Retinal pigment epithelial cell (primary cell): Measurements from ENCODE around the gene ROGDI.

Source experiments
- DNase-seq: peaks from one replicate; pipeline ENCODE4 v3.0.0-alpha.2; 2010; ENCODE audit warnings: low read depth
- H3K4me3 ChIP-seq: 2 replicates; pipeline ENCODE4 v1.5.1; 2011; ENCODE audit warnings: mild to moderate bottlenecking, low read length, control low read depth, moderate library complexity
- TF ChIP-seq, protein P1 (sequence below): conservative IDR thresholded peaks from 2 replicates; pipeline ENCODE4 v1.5.1; 2011; ENCODE audit warnings: low read depth, low read length, control low read depth, inconsistent platforms

Gene ROGDI

DNA sequence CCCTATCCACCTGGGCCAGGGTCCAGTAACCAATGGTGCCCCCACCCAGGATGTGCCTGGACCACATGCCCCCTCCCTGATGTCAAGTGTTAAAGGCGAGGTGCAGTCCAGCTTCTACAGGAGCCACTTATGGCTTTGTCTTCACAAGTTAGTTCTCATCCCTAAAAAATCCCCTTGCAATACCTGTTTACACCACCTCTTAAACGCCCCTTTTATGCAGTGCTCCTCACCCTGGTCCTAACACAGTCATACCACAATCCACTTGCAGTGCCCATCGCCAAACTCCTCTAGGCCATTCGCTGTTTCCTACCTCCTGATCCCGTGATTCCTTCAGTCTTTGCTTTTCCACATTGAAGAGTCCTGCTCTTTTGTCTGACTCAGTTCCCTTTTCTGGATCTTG is 37.5 kb upstream of the ROGDI start:
- DNase-seq = no peak
- no peak overlapping the region for H3K4me3 ChIP-seq
- TF ChIP-seq, protein P1, sequence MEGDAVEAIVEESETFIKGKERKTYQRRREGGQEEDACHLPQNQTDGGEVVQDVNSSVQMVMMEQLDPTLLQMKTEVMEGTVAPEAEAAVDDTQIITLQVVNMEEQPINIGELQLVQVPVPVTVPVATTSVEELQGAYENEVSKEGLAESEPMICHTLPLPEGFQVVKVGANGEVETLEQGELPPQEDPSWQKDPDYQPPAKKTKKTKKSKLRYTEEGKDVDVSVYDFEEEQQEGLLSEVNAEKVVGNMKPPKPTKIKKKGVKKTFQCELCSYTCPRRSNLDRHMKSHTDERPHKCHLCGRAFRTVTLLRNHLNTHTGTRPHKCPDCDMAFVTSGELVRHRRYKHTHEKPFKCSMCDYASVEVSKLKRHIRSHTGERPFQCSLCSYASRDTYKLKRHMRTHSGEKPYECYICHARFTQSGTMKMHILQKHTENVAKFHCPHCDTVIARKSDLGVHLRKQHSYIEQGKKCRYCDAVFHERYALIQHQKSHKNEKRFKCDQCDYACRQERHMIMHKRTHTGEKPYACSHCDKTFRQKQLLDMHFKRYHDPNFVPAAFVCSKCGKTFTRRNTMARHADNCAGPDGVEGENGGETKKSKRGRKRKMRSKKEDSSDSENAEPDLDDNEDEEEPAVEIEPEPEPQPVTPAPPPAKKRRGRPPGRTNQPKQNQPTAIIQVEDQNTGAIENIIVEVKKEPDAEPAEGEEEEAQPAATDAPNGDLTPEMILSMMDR = no peak

DNA sequence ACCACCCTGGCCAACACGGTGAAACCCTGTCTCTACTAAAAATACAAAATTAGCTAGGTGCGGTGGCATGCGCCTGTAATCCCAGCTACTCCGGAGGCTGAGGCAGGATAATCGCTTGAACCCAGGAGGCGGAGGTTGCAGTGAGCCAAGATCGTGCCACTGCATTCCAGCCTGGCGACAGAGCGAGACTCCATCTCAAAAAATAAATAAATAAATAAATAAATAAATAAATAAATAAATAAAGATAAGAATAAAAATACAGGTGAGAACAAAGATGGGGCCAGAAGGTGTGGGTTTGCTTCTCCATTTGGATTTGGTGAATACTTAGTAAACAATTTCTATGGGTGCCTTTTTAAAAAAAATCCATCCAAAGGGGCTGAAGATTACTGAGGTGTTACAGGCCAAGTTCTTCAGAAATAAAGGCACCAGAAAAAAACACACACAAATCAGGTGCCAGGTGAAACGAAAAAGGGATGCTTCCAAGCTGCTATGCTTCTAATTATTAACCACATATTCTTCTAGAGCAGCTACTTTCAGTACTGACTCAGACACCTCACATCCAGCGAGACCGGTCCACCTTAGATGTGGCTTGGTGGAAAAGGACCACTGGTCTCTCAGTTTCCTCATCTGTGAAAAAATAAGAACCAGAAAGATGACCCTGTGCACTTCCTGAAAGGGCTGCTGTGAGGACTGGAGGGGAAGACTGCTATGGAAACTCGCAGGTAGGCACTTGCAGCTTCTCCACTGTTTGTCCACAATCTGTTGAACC is 35.5 kb upstream of the ROGDI start:
- no peak for DNase-seq
- TF ChIP-seq, protein P1 = no peak
- no peak overlapping the region for H3K4me3 ChIP-seq

DNA sequence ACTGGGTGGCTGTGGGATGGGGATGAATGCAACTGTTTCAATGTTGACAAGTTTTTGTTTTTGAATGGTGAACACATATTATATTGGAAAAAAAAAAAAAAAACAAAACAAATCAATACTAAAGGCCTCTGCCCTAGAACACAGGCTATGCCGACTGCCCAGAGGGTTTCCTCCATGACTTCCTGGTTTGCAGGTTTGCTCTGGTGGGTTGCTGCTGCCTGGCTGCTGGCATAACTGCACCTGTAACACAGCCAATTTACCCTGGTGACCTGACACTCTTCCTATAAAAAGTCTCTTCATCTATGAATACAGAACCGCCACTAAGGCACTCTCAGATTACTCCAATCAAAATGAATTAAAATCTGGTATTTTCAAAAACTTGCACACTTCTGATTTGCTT is 34.3 kb upstream of the ROGDI start:
- no peak for DNase-seq
- TF ChIP-seq, protein P1 = no peak

DNA sequence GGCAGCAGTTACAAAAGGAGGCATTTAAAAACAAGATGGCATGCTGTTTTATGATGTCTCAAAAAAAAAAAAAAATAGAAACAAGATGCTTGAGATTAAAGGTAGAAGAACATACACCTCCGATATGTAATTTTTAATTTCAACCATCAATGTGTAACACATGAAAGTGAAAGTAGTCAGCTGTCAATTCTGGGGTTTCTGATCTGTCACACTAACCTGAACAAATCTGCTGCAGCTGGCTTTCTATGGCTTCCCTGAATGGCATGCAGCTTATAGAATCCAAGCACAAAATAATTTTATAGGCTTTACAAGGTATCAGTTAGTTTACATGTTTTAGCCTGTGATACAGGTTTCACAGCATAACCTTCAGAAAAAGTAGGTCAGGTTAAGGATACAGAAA is 31.2 kb upstream of the ROGDI start:
- H3K4me3 ChIP-seq = no peak overlapping the region
- no peak for DNase-seq
- TF ChIP-seq, protein P1 = no peak

More for the DNA sequence above, 34.3 kb upstream of the ROGDI start:
- H3K4me3 ChIP-seq = no peak overlapping the region

DNA sequence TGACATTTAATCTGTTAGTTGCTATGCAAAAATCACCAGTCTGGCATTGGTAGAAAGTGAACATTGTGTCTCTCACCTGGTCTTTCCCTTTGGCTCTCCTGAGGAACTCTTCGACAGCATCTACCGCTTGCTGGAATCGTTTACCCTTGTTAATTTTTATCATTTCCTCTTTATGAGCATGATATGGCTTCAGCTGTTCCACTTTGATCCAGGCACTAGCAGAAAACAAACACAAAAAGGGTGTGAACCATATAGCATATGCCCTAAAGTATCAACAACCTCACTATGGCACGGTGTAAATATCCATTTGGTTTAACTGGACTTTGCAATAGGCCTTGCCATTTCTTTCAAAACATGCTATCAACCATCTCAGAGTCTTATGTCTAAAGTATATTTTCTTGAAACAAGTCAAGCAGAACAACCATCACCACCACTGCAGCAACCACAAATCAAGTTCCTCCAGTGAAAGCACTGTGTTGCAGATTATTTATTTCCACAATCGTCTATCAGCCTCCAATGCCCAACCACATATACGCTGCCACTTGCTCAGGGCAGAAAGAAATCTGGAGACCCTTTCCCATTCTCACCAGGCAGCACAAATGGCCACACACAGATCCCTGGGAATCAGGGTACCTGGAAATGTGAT is 30.4 kb upstream of the ROGDI start:
- no peak overlapping the region for H3K4me3 ChIP-seq
- TF ChIP-seq, protein P1 = no peak
- DNase-seq = no peak

DNA sequence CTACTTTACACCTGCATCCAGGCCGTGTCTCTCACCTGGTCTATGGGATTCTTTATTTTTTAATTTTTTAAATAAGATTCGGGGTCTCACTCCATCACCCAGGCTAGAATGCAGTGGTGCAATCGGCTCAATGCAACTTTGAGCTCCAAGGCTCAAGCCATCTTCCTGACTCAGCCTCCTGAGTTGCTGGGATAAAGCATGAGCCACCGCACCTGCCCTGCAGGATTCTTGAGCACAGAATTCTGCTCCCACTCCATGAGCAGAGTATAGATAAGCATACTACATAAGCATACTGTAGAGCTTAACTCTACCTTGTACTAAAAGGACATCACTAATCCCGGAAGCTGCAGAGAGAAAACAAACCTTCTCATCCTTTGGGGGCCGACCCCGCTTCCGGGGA is 29.2 kb upstream of the ROGDI start:
- DNase-seq = no peak
- TF ChIP-seq, protein P1 = no peak
- H3K4me3 ChIP-seq = no peak overlapping the region

DNA sequence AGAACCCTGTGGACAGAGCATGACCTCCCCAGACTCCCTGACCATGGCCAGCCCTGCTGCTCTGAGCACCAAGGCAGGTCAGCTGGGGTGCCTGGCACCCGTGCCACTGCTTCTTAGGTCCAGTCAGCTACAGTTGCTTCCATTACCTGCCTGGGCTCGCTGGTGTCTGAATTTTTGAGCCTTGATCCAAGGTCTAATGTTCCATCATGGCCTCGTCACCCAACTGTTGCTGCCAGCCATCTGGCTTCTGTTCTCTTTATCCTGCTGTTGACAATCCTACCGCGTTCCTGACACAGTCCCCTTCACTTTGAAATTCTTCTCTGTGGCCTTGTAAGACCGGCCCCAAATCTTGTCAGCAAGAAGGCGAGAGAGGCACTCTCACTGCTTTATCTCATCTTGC is 28.0 kb upstream of the ROGDI start:
- H3K4me3 ChIP-seq = no peak overlapping the region
- DNase-seq = no peak
- TF ChIP-seq, protein P1 = no peak
